ENCODE data around the gene EYA4. TPM values are rescaled to one million over a fixed set of nuclear protein-coding genes. Genes with fewer than 3 reads are reported as not detected.

Gene EYA4
- polyA plus RNA-seq, 1 of the 3 experiments (the other 2 are of a cell fraction): 0.08 TPM

- no peak overlapping the region for H3K27ac ChIP-seq (ENCODE audit: low read depth in 2 of 2, low read length in 1 of 2)
- POLR2A ChIA-PET: interaction anchor here (1.0 kb wide), 1 partner anchor 688 kb away, joined by 3 read pairs; the partner anchor contains the start of gene RPS12
- H3K9me3 ChIP-seq: no peaks in the 10 kb centered on the region
- TF ChIP-seq USF1 (IDR thresholded peaks at IDR 0.05; ENCODE audit: borderline replicate concordance, low read depth): no peak
- no peak for TF ChIP-seq TCF12 (IDR thresholded peaks at IDR 0.05)
- no peak for TF ChIP-seq RFX5 (IDR thresholded peaks at IDR 0.05; ENCODE audit: low read length)
- TF ChIP-seq MXI1 (IDR thresholded peaks at IDR 0.05; ENCODE audit: low read depth, low read length): no peak
- no peak for TF ChIP-seq ELF1 (IDR thresholded peaks at IDR 0.05)
- no peak for TF ChIP-seq JUND (IDR thresholded peaks at IDR 0.05)
- no peak for TF ChIP-seq CHD2 (IDR thresholded peaks at IDR 0.05; ENCODE audit: low read length, partially characterized antibody)
- TF ChIP-seq FOXJ3 (CRISPR knock-in tag; IDR thresholded peaks at IDR 0.05): no peak
- TF ChIP-seq IRF3 (IDR thresholded peaks at IDR 0.05; ENCODE audit: low read depth, low read length): no peak
- TF ChIP-seq MAX (IDR thresholded peaks at IDR 0.05; ENCODE audit: low read depth): no peak
- no peak for TF ChIP-seq GABPA (IDR thresholded peaks at IDR 0.05; ENCODE audit: low read depth)
- TF ChIP-seq GATA2 (CRISPR knock-in tag; IDR thresholded peaks at IDR 0.05): no peak
- no peak for TF ChIP-seq NRF1 (IDR thresholded peaks at IDR 0.05; ENCODE audit: low read depth, low read length)
- no peak for TF ChIP-seq RCOR1 (IDR thresholded peaks at IDR 0.05; ENCODE audit: low read length)
- no peak for TF ChIP-seq FOSL2 (IDR thresholded peaks at IDR 0.05; ENCODE audit: borderline replicate concordance, low read depth)
- TF ChIP-seq POLR2AphosphoS5 (IDR thresholded peaks at IDR 0.05; ENCODE audit: low read depth, low read length): no peak
- no peak for TF ChIP-seq ZBTB33 (IDR thresholded peaks at IDR 0.05; ENCODE audit: borderline replicate concordance, low read depth)
- no peaks in the 10 kb centered on the region for H4K20me1 ChIP-seq (ENCODE audit: insufficient read depth)
- no peaks in the 10 kb centered on the region for H3K9me2 ChIP-seq
- no peaks in the 10 kb centered on the region for H3K27me3 ChIP-seq (ENCODE audit: insufficient read depth)
- WGBS (ENCODE audit: low lambda C conversion rate): 17% methylated on average over 4 of the region's 4 CpGs
- no peaks in the 10 kb centered on the region; a peak in 2 of 4 replicates for H3K4me1 ChIP-seq (ENCODE audit: control insufficient read depth in 1 of 2, insufficient read depth in 2 of 2, low read depth in 1 of 2, low read length in 1 of 2)
- H3K9ac ChIP-seq: no peak overlapping the region
- H3K36me3 ChIP-seq (replicated peaks in 1 of 2; ENCODE audit: control insufficient read depth in 1 of 2, insufficient read depth in 2 of 2, low read length in 1 of 2): no peaks in the 10 kb centered on the region
- H3K4me3 ChIP-seq (ENCODE audit: low read depth in 2 of 2, low read length in 1 of 2): no peak overlapping the region
- DNase-seq: no peak
- no peaks in the 10 kb centered on the region for H3F3A ChIP-seq (replicated peaks; ENCODE audit: insufficient read depth)
- no peak overlapping the region for H2AFZ ChIP-seq (ENCODE audit: low read depth)
- CTCF ChIA-PET: no interaction called here
- H3K4me2 ChIP-seq: no peak overlapping the region
- H3K79me2 ChIP-seq (ENCODE audit: insufficient read depth): no peaks in the 10 kb centered on the region
Measured at GRCh38 chr6:133501675-133502270, 260.6 kb downstream of the EYA4 start.
